GM19043 (cell line): ENCODE results near the gene BABAM2.

Experiments
- ATAC-seq: cut with Tn5 transposase; IDR thresholded peaks from one replicate; pipeline ENCODE4 v1.9.1; 2021; ENCODE audit warnings: low read depth; ENCODE audit not compliant: unreplicated experiment

BABAM2 gene

DNA sequence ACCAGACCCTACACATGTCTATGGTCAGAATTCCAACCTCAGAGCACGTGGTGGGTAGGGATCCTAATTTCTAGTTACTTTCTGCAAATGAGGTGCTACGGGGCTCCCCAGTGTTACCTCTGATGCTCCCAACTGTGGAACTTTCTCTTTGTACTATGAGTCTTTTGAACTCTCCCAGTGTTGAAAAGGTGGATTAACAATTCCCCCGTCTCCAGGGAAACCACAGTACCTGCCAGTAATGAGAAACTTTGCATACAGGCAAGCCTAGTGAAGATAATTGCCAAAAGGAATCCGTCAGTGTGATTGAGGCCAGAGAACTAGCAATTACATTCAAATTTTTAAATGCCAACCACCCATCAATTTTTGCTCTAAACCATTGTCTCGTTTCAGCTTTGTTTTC, 373.2 kb downstream of the BABAM2 start:
- no peak for ATAC-seq

DNA sequence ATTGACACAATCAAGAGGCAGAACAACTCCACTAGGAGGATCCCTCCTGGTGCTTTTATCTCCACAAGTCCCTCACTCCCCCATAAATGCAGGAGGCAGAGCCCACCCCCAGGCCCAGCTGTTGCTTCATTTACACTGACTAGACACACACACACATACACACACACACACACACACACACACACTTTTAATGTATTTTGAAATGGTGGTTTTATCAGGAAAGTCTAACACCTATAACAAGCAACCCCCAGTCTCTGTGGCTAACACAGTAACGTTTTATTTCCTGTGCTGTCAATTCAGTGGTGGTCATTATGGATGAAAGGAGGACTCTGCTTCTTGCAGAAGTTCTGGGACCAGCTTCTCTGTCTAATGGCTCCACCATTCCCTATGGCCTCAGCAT, 376.8 kb downstream of the BABAM2 start:
- no peak for ATAC-seq

DNA sequence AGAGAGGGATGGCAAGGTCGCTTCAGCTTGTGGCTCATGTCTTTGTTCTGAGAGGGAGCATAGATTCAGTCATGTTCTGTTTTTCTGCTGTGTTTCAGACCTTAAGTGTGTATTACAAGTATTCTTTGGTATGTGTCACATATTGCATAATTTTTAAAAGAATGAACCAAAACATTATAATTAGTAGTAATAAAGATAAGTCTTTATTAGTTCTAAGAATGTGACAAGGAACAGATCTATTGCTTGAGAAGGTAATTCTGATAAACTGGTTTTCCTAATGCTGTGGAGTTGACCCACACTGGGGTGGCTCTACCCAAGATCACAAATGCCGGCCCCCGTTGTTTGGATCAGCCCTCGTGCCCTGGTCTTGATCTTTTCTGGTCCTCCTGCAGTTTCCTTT, 377.9 kb downstream of the BABAM2 start:
- no peak for ATAC-seq

DNA sequence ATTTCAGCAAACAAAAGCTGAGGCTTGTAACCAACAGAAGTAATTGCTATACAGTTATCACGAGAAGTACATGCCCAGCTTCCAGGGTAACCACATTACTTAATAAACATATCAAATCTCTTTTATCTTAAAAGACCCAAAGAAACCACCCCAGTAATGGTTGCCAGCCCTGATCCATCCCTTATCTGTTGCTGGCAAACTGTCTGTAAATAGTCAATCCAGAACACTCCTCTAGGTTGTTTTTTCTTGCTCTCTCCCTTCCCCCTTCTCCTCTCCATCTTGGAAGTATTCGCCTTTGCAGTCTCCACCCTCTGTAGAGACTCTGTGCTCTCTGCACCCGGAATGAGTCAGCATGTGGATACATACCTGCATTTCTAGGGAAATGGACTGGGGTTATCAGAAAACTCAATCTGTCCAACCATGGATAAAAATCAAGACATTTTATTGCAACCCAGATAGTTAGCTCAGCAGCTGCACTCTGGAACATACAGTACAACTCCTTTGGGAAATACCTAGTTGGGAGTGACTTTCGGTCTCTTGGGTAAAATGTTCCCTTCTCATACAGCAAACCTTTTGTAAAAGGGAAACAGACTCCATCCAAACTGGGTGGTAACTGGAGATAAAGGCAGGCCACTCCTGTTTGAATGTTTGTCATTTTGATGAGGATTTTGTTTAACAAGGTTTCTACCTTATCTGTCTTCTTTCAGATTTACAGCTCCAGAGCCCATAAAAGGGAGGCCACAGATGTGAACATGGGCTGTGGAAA, 378.7 kb downstream of the BABAM2 start:
- no peak for ATAC-seq

DNA sequence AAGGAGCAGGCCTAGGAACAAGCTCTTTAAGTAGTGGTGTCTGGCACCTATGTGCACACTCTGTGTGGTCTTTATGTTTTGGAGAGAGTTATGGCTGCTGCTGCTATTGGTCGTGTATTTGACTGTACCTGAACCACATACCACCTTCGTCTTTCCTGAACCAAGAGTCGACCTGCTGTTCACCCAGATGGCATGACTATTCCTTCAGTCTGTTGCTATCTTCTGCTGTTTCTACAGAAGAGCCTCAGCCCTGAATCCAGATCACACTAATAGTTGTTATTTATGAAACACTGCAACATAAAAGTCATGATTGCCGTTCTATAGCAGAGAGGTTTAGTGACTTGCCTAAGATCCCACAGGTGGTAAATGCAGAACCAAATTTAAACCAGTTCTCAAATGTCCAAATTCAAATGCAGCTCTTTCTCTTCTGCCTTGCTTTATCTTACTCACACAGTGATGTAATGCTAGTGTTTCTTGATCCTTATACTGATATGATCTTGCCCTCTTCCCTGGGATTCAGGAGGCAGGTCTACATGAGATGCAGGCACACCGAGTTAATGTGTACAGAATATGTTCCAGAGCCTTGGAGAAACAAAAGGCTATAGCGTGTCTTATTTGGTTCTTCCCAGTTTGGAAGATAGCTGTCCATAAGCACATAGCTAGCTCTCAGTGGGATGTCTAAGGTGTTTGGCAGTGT, 380.1 kb downstream of the BABAM2 start:
- no peak for ATAC-seq

DNA sequence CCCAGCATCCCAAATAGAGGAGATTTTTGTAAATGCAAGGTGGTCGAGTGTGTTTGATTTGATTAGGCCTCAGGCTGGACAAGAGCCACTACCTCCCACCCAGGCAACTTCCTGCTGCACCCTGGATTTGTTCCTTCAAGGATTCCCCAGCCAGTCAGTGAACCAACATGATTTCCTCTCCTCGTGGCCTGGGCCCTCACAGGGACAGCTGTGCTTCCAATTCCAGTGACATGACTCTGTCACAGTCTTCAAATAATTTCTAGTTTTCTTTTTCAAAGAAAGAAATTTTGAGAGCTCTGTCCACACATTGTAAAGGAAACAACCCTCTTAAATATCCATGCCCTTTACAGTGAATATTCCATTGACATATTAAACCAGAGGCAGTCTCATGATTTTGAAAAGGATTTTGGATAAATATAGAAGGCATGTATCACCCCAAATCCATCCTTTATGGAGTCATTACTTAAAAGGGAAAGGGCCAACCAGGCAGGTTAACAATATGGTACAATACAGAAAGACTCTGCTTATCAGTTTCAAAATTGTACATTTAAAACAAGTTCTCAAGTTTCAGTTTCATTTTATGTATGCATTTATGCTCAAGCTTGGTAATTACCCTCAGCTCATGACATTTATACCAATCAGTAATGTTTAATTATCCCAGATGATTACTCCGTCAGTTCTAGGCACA, 380.8 kb downstream of the BABAM2 start:
- ATAC-seq = no peak

DNA sequence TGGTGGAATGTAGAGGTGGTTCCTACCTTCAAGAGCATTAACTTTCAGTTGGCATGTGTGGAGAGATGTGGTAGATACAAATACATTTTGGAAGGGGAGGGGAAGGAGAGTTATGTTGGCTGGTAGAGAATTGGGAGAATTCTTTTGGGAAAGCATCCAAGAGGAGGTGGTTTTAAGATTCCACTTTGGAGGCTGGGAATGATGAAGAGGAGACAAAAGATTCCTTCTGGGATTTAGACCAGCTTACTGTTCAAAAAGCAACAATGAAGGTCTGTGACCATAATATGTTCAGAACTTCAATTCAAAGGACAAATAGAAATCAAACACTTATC, 381.4 kb downstream of the BABAM2 start:
- ATAC-seq = no peak

DNA sequence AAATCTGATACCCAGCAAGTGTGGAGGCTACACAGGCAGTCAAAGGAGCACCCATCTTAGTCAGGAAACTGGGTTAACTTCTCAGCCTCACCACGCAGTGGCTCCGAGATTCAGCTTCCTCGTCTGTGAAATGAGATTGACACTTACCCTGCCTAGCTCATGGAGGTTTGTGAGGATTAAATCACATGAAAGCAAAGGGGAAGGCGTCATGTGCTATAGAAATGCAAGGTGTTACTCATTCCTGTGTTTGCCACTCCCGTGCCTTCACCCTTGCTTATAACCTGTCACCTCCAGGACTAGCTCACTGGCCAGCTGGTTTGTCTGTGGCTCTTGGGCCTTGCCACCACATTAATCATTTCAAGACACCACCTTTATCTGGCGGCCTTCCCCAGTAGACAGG, 383.2 kb downstream of the BABAM2 start:
- no peak for ATAC-seq

DNA sequence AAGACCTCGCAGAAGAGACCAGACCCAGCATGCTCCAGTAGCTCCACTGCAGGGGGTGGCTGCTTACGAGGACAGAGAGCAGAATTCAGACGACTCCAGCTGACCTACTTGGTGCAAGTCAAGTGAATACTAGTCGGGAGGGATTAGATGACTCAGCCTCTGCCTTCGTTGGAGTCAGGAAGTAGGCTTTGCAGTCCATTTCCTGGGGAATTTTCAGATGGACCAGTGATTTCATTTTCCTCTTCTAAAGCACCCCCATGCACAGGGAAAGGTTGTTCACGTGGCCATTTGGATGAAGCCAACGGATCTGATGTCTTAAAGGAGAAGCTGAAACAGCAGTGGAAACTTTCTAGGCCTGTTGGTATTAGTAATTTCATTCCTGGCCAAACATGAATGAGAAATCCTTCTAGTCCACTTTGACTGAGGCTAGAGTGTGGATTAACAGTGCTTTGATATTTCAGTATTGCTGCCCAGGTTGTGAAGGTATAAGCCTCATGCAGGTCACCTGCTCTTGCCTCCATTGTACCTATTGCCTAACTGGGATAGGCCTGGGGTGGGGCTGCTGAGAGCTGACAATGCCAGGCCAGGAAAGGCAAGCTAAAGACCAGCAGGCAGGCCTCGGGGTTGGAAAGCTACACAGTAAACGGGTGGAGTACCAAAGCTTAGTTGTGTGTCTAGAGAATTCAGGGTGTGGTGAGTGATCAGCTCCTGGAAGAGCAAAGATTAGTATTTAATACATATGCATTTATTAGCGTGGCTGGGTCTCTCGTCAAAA, 384.6 kb downstream of the BABAM2 start:
- ATAC-seq = no peak

DNA sequence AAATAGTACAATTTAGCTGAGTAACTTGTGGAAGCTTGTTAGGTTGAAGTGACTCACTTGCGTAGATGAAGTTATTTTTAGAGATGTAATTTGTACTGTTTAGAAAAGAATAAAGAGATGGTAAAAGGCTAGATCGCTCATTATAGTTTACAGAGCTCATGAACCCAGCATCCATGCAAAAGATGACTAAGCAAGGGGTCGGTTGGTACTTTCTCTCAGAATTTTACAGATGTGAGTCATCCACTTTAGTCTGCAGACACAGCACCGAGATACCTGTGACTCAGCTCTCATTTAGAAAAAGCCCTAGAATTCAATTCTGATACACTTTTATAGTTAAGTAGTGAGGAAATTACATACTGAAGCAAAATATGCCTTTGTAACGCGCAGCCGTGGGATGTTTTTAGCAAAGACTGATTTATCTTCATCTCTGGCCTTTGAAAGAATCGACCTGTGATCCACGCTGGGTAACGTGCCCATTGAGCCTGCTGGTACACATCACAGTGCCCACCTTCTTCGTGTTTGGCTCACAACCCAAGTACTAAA, 385.6 kb downstream of the BABAM2 start:
- ATAC-seq = no peak

DNA sequence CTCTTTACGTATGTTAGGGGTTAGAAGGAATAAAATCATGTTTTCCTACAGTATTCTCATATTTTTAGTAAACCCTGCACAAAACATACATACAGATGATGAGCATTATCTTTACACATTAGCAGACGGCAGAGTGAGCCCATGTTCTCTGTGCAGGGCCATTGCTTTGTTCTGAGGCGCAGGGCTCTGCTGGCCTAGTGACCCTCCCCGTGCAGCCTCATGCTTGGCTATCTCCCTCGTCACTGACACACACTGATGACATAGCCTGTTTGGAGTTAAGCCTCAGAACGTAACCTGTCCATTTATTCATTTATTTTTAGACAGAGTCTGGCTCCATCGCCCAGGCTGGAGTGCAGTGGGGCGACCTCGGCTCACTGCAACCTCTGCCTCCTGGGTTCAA, 386.3 kb downstream of the BABAM2 start:
- no peak for ATAC-seq

DNA sequence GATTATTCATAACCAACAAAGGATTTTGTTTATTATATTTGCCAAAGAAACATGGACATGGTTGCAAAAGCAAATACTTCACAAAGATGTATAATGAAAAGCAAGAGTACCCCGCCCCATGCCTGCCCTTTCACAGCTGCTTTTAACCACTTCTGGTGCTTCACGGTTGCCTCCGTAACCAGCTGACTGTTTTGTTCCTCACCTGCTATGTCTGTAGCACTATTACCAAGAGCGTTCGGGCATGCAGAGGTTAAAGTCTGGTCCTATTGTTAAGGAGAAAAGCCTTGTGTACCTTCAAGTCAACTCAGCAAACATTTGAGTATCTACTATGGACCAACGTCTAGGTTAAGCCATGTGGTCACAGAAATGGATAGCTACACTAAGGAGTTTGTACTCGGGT, 386.9 kb downstream of the BABAM2 start:
- no peak for ATAC-seq

DNA sequence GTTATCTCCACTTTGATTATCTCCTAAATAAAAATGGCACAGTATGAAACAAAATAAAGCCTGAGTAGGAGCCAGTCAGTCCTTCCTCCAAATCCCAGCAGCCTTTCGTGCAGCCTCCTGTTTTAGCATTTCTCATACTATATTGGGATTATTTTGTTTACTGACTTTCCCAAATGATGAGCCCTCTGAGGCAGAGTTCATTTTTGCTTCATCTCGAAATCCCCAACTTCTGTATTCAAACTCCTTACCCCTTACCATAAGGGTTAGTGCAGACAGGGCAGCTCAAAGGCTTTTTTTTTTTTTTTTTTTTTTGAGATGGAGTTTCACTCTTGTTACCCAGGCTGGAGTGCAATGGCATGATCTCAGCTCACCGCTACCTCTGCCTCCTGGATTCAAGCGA, 388.8 kb downstream of the BABAM2 start:
- no peak for ATAC-seq

DNA sequence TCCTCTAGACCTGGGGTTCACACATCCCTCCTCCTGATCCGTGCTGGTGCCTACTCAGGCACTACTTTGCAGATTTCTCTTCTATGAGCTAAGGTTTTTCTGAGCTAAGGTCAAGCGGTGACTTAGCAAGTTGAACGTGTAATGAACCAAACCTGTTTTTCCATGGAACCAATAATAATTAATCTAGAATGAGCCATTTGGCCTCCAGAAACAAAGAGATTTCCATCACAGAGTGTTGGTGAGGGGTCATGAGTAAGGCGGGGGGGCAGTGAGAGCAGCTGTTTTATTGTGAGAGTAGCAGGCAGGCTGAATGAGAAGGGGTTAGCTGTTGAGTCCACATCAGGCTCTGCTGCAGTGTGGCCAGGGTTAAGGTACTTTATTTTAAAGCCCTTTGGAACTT, 390.1 kb downstream of the BABAM2 start:
- ATAC-seq = no peak

DNA sequence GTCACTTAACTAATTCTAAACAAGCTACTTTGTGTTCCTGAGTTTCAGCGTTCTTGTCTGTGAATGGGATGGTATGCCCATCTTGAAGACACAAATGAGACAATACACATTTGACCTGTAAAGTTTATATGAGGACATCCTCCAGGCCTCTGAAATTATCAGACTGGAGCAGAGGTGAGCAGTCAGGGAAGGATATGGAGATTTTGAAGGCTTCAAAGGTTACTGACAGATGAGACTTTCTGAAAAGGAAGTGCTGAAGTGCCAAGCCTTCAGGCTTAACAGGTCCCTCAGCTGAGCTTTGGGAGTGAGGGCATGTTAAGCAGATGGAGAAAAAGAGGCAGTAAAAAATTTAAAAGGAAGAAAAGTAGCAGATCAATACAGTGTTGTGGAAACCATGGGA, 391.2 kb downstream of the BABAM2 start:
- no peak for ATAC-seq

DNA sequence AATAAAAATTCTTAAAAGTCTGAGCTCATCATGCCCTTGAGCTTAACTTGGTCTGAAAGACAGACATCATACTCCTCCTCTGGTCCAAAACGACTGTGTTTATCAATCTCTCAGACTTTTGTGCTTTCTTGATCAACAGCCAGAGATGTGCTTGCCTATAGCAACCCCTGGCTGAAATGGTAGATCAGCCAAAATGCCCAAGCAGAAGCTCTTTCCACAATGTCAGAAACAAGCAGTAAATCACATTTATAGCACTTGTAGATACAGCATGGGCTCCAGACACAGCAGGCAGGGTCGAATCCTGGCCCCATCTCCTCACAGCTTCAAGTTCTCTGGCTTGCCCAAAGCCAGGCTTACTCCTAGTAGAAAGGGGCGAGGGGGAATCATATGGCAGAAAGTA, 391.7 kb downstream of the BABAM2 start:
- ATAC-seq = no peak

DNA sequence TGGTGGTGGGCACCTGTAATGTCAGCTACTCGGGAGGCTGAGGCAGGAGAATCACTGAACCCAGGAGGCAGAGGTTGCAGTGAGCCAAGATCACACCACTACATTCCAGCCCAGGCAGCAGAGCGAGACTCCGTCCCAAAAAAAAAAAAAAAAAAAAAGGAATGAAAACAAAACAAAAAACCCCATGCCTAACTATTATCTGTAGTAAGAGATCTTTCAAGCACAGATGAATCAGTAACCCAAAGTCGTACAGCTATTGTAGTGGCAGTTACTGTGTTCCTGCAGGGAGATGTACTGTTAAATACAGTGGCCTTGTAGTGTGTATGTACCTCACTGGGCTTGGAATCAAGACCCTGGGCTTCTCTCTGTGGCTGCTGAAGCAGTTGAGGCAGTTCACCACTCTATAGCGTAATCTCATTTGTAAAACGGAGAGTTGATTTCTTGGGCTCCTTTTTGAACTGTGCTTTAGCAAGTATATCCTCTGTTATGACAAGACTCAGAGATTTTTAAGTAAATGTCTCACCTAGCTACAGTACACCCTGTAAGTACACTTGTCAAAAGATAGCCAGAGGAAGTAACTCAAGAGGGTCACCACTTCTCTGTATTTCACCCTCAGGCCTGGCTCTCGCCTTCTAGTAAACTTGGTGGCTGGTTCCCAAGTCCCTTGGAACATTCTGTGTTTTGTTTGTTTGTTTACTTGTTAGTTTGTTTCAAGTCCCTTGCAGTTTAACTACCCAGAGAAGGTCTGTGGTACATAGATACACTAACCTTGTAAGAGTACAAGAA, 392.5 kb downstream of the BABAM2 start:
- ATAC-seq = no peak

DNA sequence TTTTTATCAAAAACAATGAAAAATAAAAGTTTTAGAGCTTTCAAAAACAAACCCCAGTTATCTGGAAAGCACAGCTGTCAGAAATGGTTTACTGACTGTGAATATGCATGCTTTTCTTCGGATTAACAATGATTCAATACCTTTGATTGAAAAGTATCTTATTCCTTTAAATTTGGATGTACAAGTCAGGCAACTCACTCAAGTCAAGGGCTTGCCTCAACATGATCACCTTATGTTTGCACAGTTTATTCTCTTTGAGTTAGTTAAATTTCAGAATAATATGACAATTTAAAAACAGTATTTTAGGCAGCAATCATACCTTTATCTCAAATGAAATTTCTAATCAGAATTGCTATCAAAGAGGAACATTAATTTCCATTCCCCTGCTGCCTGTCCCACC, 393.3 kb downstream of the BABAM2 start:
- no peak for ATAC-seq

DNA sequence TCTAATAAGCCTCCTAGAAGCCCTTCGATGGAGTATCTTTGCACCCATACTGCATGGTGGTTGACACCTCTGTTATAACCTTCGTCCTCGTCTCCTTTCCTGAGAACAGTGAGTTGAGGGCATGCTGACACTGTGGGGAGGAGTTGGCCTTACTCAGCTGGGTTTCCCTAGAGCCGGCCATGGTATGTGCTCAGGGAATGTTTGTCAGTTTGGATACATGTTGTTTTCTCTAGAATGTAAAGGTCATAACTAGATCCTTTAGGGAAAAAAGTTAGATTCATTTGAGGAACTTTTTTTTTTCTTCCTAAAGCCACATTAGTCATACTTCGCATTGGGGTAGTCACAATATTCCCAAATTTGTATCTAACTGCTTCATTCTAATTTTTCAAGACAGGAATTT, 396.1 kb downstream of the BABAM2 start:
- ATAC-seq = no peak

DNA sequence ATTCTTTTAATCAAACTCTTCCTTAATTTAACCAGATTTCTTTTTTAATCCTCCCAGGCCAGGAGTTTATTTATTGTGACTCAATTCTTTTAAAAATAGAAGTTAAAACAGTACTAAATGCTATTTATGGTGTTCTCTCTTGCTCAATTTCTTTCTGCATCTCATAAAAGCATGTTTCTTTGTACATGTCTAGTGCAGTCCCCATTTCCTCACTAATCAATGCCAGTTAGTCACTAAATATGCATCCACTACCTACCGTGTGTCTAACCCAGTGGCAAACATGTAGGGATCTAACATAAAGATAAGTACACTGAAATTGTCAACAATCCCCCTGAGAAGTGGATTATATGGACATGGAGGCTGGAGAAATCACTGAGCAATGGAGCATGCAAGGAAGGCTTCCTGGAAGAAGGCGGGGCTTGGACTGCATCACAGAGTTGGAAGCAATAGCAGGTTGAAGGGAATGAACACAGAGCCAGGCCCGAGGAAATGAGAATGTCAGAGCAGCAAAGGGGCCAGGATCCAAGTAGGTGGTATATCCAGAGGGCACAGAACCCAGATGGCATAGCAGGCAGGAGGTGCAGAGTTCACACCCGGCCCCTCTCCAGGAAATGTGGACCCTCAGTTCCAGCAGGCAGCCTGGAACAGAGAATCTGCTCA, 396.9 kb downstream of the BABAM2 start:
- ATAC-seq = no peak
